ENCODE measurements around the gene PRF1. TPM values are rescaled to one million over a fixed set of nuclear protein-coding genes. Genes with fewer than 3 reads are reported as not detected.
"Not testable (repeated sequence)": the region's sequence is repeated elsewhere in the genome, so short reads cannot be mapped to it uniquely, and the experiment has no call there.

Gene PRF1
- total and polyA plus RNA-seq, 2 experiments from 2014 or later, result 0.13 TPM; not detected in 1

- Mint-ChIP-seq H3K9me3 (peaks cover 11% of the 10 kb centered on the region), H3K27ac (no peak overlapping the region), H3K4me3 (no peak overlapping the region), H3K4me1 (no peaks in the 10 kb centered on the region), H3K36me3 (ENCODE audit: low read depth) (peaks cover 11% of the 10 kb centered on the region), H3K27me3 (ENCODE audit: insufficient read depth, low read depth, poor library complexity) (peaks cover 2% of the 10 kb centered on the region)
- H3K27me3 ChIP-seq (ENCODE audit: insufficient read depth), result no peaks in the 10 kb centered on the region
- H3K4me1 ChIP-seq (ENCODE audit: insufficient read depth), result no peaks in the 10 kb centered on the region
- no peaks in the 10 kb centered on the region for H4K20me1 ChIP-seq (replicated peaks; ENCODE audit: insufficient read depth)
- no peaks in the 10 kb centered on the region for H3K79me2 ChIP-seq (replicated peaks; ENCODE audit: insufficient read depth)
- H3K9me2 ChIP-seq (ENCODE audit: insufficient read depth), result no peaks in the 10 kb centered on the region; the same call in 1 of the 2 replicates
- no peak for ATAC-seq
- H3K27ac ChIP-seq (ENCODE audit: low read depth), result no peak overlapping the region
- no peak overlapping the region for H2AFZ ChIP-seq
- H3K36me3 ChIP-seq (ENCODE audit: insufficient read depth), result no peaks in the 10 kb centered on the region
- DNase-seq (ENCODE audit: low spot score), result no peak
- peaks cover 4% of the 10 kb centered on the region; the same call in 1 of the 2 replicates for H3F3A ChIP-seq (replicated peaks; ENCODE audit: low read depth)
- no peak for TF ChIP-seq EZH2phosphoT487 (IDR thresholded peaks at IDR 0.05; ENCODE audit: unreplicated experiment)
- H3K4me3 ChIP-seq, result no peak overlapping the region
- no peak overlapping the region for H3K4me2 ChIP-seq
These were observed 12.7 kb upstream of the PRF1 start for GRCh38 chr10:70615211-70615610.

DNA sequence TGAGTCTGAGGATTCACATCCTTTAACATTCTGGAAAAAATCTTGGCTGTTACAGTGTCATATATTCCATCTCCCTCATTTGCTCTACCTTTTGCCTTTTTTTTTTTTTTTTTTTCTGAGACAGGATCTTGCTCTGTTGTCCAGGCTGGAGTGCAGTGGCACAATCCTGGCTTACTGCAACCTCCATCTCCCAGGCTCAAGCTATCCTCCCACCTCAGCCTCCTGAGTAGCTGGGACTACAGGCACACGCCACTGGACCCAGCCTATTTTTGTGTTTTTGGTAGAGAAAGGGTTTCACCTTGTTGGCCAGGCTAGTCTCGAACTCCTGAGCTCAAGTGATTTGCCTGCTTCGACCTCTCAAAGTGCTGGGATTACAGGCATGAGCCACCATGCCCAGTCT lies 11.8 kb upstream of the PRF1 start:
- H3K9me3 Mint-ChIP-seq, result not testable (repeated sequence)

DNA sequence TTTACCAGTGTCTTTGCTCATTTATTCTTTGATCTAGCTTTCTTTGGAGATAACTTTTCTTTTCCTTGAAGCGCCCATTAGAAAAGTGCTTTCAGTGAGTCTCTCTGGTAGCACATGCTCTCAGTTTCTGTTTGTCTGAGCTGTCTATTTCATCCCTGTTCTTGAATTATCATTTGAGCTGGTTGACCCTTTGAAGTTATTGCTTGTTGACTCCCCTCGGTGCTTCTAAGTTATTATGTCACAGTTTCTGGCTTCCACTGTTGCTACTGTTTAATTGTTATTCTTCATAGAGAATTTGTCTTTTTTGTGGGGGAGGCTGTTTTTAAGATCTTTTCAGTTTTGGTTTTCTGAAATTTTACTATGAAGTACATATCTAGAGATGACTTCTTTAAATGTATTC lies 11.4 kb upstream of the PRF1 start:
- ATAC-seq (no peak), DNase-seq (ENCODE audit: low spot score) (no peak)
- H3K27ac Mint-ChIP-seq, result no peak overlapping the region
- H3K4me1 ChIP-seq (ENCODE audit: insufficient read depth), result no peaks in the 10 kb centered on the region
- H3K4me3 Mint-ChIP-seq, result no peak overlapping the region
- H3K79me2 ChIP-seq (replicated peaks; ENCODE audit: insufficient read depth), result no peaks in the 10 kb centered on the region
- H3K4me3 ChIP-seq, result no peak overlapping the region
- no peak overlapping the region for H3K27ac ChIP-seq (ENCODE audit: low read depth)
- H3K9me3 Mint-ChIP-seq, result no peaks in the 10 kb centered on the region; the same call in 2 of the 3 replicates
- no peaks in the 10 kb centered on the region for H3K27me3 ChIP-seq (ENCODE audit: insufficient read depth)
- no peaks in the 10 kb centered on the region for H3K4me1 Mint-ChIP-seq
- no peaks in the 10 kb centered on the region for H3K36me3 ChIP-seq (ENCODE audit: insufficient read depth)
- no peaks in the 10 kb centered on the region for H4K20me1 ChIP-seq (replicated peaks; ENCODE audit: insufficient read depth)
- H3K27me3 Mint-ChIP-seq (ENCODE audit: insufficient read depth, low read depth, poor library complexity), result no peaks in the 10 kb centered on the region
- no peak overlapping the region for H2AFZ ChIP-seq
- no peaks in the 10 kb centered on the region; the same call in 1 of the 2 replicates for H3K9me2 ChIP-seq (ENCODE audit: insufficient read depth)
- H3K4me2 ChIP-seq, result no peak overlapping the region
- H3F3A ChIP-seq (replicated peaks; ENCODE audit: low read depth), result peaks cover 4% of the 10 kb centered on the region; the same call in 1 of the 2 replicates
- no peaks in the 10 kb centered on the region for H3K36me3 Mint-ChIP-seq (ENCODE audit: low read depth)
- TF ChIP-seq JUNB (IDR thresholded peaks at IDR 0.05; ENCODE audit: unreplicated experiment), result no peak
- TF ChIP-seq EZH2 (IDR thresholded peaks at IDR 0.05; ENCODE audit: low read depth, unreplicated experiment), result no peak
- no peak for TF ChIP-seq ETS1 (IDR thresholded peaks at IDR 0.05)
- TF ChIP-seq ZNF331 (CRISPR knock-in tag; IDR thresholded peaks at IDR 0.05; ENCODE audit: low read depth), result no peak
- TF ChIP-seq, protein P1, sequence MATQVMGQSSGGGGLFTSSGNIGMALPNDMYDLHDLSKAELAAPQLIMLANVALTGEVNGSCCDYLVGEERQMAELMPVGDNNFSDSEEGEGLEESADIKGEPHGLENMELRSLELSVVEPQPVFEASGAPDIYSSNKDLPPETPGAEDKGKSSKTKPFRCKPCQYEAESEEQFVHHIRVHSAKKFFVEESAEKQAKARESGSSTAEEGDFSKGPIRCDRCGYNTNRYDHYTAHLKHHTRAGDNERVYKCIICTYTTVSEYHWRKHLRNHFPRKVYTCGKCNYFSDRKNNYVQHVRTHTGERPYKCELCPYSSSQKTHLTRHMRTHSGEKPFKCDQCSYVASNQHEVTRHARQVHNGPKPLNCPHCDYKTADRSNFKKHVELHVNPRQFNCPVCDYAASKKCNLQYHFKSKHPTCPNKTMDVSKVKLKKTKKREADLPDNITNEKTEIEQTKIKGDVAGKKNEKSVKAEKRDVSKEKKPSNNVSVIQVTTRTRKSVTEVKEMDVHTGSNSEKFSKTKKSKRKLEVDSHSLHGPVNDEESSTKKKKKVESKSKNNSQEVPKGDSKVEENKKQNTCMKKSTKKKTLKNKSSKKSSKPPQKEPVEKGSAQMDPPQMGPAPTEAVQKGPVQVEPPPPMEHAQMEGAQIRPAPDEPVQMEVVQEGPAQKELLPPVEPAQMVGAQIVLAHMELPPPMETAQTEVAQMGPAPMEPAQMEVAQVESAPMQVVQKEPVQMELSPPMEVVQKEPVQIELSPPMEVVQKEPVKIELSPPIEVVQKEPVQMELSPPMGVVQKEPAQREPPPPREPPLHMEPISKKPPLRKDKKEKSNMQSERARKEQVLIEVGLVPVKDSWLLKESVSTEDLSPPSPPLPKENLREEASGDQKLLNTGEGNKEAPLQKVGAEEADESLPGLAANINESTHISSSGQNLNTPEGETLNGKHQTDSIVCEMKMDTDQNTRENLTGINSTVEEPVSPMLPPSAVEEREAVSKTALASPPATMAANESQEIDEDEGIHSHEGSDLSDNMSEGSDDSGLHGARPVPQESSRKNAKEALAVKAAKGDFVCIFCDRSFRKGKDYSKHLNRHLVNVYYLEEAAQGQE (IDR thresholded peaks at IDR 0.05; ENCODE audit: unreplicated experiment), result no peak

More for the DNA sequence above, 11.8 kb upstream of the PRF1 start:
- not testable (repeated sequence) for H3K4me3 Mint-ChIP-seq; H3K4me2 ChIP-seq; H3K79me2 ChIP-seq (replicated peaks; ENCODE audit: insufficient read depth); H3K4me3 ChIP-seq; H3K27ac Mint-ChIP-seq; H3K27me3 Mint-ChIP-seq (ENCODE audit: insufficient read depth, low read depth, poor library complexity); DNase-seq (ENCODE audit: low spot score); H3K4me1 Mint-ChIP-seq; H3K36me3 ChIP-seq (ENCODE audit: insufficient read depth); H3K4me1 ChIP-seq (ENCODE audit: insufficient read depth); H4K20me1 ChIP-seq (replicated peaks; ENCODE audit: insufficient read depth); H3K27ac ChIP-seq (ENCODE audit: low read depth); H3K36me3 Mint-ChIP-seq (ENCODE audit: low read depth); H3F3A ChIP-seq (replicated peaks; ENCODE audit: low read depth); H3K9me2 ChIP-seq (ENCODE audit: insufficient read depth); ATAC-seq; H2AFZ ChIP-seq; H3K27me3 ChIP-seq (ENCODE audit: insufficient read depth)
